T47D (cell line): ENCODE measurements around the gene DIP2C.

Source experiments
- DNase-seq, 2 experiments: peaks; one replicate each; pipeline versions ENCODE4 v3.0.0 to v3.0.0-alpha.2; 2011 to 2012; ENCODE audit warnings: low read depth in 1 of 2, low spot score in 1 of 2
- JUND ChIP-seq: IDR thresholded peaks from 2 replicates; pipeline ENCODE4 v1.6.1; 2012; ENCODE audit warnings: low read depth
- in situ Hi-C: cut with HindIII; loops from 2 replicates; pipeline ENCODE4 v1.10.0; 2016; ENCODE audit warnings: low sequenced_read_pairs, low pct_unique_long_range_greater_than_20kb

Gene DIP2C

DNA sequence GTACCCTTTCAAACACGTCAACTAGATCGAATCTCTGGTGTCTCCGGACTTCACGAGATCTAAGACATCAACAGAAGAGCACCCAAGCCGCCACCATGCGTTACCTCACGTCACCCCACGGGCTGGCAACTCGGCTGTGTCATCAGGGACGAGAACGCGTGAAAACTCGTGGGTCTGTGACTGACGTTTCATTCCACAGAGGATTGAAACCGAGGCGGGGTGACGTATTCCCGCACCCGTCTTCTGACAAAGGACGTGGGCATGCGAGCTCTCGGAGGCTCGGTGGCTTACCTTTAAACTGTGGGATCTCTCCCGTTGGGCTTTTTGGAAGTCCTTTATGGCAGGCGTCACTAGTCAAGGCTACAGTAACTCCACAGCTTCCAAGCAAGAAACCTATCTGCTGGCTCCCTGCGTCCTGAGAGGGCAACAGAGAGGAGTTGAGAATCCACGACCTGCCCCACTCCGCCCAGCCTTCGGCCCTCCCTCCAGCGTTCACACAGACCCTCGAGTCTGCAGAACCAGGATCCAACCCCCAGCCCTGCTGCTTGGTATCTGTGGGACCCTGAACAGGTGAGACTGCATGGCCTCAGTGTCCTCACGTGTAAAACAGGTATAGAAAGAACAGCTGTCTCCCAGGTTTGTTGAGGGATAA, 298.9 kb downstream of the DIP2C start:
- TF ChIP-seq JUND: no peak
- in situ Hi-C loops: no loop called here
- no peak for DNase-seq

GRCh38 chr10:389836-390448, 299.5 kb downstream of the DIP2C start:
- in situ Hi-C loops: no loop called here
- DNase-seq: no peak
- no peak for TF ChIP-seq JUND

GRCh38 chr10:389261-389790, 300.1 kb downstream of the DIP2C start:
- TF ChIP-seq JUND: no peak
- in situ Hi-C loops: no loop called here
- no peak for DNase-seq

DNA sequence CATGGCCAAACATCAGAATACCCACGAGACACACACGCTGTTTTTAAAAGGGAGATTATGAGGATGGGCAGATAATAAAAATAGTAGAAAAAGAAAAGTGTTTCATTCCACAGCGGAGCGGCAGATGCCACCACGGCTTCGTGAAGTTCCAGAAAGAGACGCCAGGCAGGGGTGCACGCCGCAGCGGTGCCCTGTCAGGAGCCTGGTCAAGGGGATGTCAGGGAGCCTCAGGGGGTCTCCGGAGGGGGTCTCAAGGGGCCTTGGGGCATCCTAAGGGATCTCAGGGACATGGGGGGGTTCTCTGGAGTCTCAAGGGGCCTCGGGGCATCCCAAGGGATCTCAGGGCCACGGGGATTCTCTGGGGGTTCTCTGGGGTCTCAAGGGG, 300.8 kb downstream of the DIP2C start:
- no peak for DNase-seq
- in situ Hi-C loops: no loop called here
- TF ChIP-seq JUND: no peak

DNA sequence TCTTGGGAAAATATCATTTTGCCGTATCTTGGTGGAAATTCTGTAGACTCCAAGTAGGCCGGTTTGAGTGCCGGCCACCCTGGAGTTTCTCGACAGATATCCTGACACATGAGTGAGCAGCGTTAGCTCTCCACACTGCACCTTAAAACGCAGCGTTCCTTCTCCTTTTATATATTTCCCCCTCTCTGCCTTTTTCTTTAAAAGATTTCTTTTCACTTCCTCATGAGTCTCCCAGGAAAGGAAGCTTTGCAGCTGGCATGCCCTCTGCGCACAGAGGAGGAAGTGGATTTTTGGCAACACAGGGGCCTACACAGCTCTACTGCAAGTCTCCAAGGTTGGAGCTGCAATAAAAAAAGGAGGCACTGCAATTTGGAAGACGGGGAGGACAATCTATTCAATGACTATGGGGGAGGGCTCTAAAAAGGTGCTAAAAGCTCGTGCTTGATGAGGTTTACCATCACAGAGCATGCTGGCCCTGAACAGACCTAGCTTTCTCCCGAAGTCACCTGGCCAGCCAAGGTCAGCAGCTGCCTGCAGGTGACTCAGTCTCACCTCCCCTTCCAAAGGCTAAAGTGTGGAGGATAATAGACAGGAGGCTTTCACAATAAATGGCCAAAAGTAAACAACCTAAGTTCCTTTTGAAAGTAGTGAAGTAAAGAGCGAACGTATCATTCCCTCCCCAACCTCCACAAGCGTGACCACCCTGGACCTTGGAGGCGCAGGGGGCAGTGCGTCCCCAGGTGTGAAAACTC, 301.4 kb downstream of the DIP2C start:
- TF ChIP-seq JUND: no peak
- DNase-seq: no peak
- in situ Hi-C loops: no loop called here

GRCh38 chr10:387593-387891, 301.9 kb downstream of the DIP2C start:
- DNase-seq: no peak
- TF ChIP-seq JUND: no peak
- in situ Hi-C loops: no loop called here

DNA sequence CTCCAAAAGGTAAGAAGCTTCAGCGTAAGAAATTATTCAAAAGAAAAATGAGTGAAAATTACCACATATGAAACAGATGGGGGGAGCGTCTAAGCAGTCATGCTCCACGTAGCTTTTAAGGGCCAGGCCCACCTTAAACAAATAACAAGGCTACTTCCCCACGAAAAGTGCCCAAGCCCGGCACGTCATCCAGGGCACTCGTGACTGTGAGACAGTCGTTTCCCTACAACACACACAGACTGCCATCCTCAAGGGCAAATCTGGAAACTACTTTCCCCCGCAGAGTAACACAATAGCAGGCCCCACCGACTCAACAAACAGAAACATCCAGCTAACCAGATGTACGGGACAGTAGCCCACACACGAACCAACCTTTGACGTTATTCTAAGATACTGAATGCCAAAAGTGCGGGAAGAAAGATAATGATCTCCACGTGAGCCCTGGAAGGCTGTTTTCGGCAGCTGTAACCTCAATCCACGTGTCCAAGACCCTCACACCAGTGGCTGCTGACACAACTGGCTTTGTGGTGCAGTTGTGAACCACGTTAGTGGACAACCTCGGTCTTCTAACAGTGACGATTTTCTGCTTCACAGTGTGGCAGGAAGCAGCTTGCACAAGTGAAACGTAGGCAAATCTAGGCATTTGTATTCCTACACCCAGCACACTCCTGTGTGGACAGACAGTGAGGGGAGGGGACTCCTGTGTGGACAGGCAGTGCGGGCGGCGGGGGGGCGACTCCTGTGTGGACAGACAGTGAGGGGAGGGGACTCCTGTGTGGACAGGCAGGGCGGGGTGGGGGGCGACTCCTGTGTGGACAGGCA, 302.5 kb downstream of the DIP2C start:
- no peak for TF ChIP-seq JUND
- no peak for DNase-seq
- in situ Hi-C loops: no loop called here

GRCh38 chr10:385571-386300, 303.7 kb downstream of the DIP2C start:
- no peak for TF ChIP-seq JUND
- in situ Hi-C loops: no loop called here
- DNase-seq: no peak

DNA sequence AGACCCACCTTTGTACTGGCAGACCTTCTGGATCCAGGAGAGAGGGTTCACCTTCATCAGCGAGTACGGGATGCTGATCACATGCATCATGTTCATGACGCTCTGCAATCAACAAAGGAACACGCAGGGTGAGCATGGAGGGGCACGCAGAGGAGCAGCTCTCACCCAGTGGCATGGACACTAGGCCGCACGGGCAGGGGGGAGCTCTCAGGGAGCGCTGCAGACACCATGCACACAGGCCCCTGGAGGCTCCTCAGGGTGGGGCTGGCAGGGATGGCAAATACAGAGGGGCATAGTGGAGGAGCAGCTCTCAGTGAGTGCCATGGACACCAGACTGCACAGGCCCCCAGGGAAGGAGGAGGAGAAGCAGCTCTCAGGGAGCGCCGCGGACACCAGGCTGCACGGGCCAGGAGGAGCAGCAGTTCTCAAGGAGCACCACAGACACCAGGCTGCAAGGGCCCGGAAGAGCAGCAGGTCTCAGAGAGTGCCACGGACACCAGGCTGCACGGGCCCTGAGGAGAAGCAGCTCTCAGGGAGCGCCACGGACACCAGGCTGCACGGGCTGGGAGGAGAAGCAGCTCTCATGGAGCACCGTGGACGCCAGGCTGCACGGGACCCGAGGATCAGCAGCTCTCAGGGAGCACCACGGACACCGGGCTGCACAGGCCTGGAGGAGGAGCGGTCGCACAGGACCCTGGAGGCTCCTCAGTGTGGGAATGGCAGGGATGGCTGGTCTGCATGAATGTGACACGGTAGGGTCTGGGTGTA, 304.7 kb downstream of the DIP2C start:
- no peak for DNase-seq
- in situ Hi-C loops: no loop called here
- no peak for TF ChIP-seq JUND

DNA sequence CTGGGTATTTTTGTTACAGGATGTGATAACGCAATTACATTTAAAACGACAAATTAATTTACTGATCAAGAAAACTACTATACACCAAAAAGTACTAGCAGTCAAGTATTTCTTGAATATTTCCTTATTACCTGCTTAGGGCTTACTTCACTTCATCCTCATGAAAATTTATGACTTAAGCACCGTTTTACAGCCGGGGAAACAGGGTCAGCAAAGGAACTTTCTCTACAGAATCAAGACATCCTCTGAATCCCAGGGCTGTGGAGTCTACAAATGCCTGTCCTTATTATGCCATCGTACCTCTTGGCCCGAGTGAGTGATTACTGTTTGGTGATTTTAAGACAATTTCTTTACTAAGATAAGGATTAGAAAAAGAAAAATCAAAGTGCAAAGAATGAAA, 305.9 kb downstream of the DIP2C start:
- no peak for DNase-seq
- no peak for TF ChIP-seq JUND
- in situ Hi-C loops: no loop called here

DNA sequence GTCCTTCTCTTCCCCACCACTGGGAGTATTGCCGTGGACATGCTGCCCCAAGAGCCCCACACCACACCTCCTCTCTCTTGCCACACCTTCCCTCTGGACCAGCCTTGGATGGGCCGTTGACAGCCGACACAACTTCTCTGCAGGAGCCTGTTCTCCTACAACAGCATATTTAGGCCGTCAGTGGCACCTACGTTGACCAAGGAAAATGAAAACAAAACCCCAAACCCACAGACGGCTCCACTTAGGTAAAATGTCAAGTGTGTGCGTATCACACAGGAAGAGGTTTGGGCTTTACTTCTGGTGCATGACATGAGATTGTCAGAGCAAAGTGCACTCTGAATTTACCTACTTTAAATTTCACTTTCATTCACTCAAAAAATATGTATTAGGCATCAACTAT, 307.7 kb downstream of the DIP2C start:
- in situ Hi-C loops: no loop called here
- DNase-seq: no peak
- TF ChIP-seq JUND: no peak
